Measurements from ENCODE around the gene ODC1.
A peak's percentile ranks its signal among the peaks of the same experiment; 100 is the strongest.

ODC1 gene

DNA sequence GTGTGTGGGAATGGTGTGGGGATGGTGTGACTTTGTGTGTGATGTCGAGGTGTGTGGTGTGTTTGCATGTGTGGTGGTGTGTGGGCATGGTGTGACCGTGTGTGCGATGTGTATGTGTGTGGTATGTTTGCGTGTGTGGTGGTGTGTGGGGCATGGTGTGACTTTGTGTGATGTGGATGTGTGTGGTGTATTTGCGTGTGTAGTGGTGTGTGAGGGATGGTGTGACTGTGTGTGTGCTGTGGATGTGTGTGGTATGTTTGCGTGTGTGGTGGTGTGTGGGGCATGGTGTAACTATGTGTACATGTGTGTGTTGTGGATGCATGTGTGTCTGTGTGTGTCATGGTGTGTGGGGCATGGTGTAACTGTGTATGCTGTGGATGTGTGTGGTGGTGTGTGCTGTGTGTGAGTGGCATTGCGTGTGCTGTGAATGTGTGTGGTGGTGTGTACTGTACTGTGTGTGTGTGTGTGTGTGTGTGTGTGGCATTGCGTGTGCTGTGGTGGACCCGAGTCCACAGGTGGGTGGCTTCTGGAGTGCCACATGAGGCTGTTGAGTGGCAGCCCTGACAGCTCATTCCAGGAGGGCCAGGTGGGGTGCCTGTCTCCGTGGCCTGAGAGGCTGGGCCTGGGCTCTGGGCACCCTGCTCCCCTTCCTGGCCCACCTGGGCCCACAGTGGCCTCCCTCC is 14.7 kb downstream of the ODC1 start:
- no peak for DNase-seq

DNA sequence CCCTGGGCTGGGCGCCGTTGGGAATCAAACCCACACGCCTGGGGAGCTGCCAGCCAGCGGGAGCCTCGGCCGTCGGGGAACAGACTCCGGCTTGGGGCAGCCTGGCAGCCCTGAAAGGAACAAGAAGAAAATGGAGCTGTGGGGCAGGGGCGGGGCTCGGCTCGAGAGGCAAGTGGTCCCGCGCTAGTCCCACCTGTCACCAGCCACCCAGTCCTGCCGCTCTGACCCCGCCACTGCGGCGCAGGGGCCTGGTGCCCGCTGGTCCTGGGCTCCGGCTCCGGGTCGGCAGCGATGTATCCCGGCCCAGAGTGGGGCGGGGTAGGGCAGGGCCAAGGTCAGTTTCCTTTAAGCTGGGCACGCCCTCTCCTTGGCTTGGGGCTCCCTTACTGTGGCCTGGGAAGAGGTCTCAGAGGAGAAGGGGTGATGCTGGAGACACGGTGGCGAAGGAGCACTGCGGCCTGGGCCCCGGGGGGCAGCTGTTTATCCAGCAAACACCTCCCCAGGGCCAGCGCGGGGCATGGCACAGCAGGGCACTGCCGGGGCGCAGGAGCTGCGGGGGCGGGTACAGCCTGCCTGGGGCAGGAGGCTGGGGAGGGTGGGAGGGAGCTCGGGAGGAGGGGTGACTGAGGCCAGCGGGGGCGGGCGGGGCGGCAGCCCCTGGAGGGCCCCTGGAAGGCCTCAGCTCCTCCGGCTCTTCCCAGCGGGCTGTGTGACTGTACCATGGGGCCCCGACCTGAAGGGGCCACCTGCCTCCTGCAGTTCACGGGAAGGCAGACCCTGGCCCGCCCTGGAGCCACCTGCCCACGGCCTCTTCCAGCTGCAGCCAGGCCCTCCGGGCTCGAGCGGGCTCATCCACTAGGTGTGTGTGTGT is 15.6 kb downstream of the ODC1 start:
- no peak for DNase-seq

DNA sequence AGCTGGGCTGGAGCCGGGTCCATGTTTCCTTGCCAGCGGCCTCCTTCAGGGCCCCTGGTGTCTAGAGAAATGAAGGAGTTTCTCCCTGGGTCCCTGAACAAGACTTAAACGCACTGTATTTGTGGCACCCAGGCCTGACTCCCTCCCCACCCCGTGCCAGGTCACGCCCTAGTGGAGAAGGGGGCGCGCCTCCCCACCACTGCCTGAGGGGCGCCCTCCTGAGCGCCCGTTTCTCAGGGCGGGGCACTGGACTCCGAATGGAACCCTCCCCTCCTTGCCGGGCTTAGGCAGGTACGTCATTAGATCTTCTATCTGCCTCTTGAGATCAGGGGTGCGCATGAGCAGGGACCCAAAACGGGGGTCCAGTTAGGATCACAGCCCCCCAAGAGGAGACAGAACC is 16.3 kb downstream of the ODC1 start:
- no peak for DNase-seq

DNA sequence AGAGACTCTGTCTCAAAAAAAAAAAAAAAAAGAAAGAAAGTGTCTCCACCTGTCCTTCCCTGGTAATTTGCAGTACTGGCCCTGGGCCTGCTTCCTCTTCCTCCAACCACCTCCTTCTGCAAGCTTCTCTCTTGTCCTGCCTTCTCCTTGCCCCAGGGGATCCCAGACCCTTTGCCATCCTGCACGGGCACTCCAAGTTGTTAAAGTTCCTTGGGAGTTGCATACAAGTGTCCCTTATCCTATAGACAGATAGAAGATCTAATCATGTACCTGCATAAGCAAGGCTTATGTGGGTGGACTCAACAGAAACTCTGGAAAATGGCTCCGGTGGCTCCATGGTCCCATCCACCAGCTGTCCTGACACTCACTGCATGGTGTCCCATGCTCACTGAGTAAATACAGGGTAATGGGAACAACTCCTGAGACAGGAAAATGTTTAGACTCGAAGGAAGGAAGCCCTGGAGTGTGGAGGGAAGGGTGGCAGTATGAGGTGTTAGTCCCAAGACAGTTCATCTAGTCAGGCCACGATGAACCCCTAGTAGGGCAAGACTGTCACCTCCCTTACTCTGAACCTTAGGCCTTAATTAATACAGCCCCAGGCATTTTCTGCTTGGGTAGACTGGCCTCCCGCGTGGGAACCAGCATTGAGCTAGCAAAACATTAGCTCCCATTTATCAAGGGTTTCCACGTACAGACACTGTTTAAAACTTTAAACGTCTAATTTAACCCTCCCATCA is 17.1 kb downstream of the ODC1 start:
- no peak for DNase-seq

DNA sequence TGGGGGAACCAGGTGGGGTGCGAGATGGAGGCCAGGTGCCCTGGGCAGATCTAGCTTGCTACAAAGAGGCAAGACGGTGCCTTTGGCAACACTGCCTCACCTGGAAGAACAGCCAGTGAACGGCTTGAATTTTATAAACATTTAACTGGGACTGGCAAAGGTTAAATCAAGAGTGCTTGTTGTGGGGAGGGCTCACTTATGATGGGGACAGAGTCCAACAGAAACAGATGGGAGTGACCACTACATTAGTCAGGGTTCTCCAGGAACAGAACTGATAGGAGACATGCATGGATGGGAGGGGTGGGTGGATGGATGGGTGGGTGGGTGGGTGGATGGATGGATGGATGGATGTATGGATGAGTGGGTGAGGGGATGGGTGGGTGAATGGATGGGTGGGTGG is 19.2 kb downstream of the ODC1 start:
- no peak for DNase-seq

DNA sequence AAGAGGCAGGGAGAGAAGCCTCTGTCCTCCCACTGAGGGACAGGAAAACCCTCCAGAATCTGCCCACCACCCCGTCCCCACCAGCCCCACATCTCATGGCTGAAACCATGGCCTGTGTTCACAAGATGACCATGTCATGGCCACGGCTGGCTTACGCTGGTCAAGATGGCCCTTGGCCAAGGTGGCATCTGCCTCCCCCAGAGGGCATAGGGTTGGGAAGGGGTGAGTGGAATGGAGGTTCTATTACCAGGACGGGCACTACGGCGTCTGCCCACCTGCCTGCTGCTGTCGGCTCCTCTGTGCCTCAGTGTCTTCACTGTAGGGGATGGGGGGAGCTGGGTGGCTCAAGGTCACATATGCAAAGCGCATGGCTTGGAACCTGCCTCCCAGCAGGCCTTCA is 19.8 kb downstream of the ODC1 start:
- DNase-seq = no peak

DNA sequence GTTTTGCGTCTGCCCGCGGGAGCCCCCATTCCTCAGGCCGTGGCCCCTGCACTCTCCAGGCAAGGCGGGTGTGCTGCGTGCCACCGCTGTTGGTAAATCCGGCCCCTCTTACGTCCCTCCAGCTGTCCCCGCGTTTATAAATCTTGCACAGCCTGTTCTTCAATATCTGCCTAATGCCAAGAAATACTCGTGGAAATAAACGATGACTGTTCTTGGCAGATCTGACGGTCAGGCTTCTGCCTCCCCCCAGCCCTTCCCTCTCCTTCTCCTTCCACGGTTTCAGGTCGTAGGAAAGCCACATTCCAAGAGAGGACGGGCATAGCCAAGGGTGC is 20.5 kb downstream of the ODC1 start:
- DNase-seq = no peak

DNA sequence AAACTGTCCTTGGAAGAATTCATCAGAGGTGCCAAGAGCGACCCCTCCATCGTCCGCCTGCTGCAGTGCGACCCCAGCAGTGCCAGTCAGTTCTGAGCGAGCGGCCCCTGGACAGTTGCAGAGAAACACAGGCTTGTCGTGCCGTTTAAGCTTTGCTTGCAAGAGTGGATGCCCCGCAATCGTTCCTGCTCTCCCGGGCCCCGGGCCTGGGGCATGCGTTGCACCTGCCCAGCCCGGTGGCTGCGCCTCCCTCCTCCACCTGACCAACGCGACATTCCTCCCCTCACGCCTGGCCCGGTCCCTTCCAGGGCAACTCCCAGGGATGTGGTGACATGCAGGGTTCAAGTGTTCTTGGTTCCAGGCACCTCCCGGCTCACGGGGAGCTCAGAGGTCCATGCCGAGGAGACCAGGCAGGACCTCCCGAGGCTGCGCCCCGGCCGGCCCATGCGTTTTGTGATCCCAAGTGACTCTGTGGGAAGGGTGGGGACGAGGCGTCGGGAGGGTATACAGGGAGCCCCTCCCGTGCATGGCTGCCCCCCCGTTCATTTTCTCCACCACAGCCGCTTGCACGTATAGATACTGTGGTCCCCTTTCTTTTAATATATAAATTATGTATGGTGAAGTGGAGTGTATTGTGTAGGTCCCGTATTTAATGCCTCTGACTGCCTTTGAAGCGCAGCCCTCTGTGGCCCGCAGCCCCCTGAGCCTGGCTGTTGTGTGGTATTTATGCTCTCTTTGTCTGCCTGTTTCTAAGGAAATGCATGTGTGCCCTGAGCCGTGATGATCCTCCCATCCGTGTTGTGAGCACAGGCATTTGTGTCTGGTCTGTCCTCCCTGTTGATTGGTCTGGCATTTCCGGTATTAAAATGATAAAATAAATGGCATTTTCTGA is 21.2 kb downstream of the ODC1 start:
- DNase-seq = no peak

DNA sequence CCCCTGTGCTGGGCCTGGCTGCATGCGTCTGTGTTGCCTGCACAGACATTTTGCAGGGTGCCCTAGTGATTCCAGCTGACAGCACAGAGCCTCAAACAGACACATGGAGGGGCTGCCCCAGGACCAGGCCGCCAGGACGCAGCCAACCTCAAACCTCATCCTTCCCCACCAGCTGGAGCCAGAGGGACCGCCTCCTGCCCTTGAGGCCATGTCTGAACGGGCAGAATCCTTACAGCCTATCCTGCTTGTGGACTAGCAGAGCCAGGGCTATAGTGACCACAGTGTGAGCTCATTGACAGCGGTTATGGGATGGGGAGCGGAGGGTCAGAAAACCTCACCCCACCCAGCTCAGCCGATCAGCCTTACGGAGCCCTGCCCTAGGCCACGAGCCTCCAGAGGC is 22.4 kb downstream of the ODC1 start:
- DNase-seq = no peak

DNA sequence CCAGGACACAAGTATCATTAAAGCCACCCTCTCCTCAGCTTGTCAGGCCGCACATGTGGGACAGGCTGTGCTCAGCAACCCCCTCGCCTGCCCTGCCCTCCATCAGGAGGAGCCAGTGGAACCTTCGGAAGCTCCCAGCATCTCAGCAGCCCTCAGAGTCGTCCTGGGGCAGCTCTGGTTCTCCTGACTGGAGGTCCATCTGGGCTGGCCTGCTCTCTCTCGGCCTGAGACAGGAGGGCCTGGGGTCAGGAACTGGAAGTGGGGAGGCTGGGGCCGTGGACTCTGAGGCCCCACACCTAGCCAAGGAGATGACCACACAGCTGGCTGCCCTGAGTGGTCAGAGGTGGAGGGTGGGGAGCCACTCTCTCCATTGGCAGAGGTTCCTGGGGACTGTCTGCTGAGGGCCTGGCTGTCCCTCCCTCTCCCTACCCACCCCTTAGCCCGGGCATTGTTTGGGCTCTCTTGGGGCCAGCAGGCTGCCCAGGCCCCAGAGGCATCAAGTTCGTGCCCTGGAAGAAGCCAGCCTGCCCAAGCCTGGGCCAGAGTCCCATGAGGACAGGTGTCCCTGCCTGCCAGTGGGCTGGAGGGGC is 23.1 kb downstream of the ODC1 start:
- no peak for DNase-seq

DNA sequence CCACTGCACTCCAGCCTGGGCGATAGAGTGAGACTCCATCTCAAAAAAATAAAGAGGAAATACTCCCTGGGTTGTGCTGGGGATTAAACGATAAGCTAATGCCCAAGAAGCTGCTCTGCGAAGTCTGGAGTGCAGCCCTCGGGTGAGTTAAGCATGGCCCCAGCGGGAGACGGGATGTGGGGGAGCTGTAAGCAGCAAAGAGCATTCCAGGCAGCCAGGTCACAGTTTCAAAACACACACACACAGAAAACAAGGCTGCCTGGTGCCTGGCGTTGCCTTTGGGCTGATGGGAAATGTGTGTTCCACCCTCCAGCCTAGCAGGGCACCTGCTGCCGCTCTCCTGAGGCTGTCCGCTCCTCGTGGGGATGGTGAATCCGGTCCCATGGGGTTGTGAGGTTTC is 24.1 kb downstream of the ODC1 start:
- no peak for DNase-seq

DNA sequence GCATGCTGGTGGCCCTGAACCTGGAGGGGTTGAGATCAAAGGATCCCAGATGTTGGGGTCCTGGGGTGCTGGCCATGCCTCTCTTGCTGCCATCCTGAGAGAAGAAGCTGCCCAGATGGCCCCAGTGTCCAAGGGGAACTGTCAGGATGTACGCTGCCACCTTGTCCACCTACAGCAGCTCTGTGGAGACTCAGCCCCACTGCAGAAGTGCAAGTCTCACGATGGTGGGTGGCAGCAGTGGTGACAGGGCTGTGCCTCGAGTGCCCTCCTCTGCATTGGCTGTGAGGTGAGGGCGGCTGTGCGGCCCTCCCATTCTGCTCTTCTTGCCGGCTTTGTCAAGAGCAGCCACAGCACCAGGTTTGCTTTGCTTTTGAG is 24.7 kb downstream of the ODC1 start:
- no peak for DNase-seq

DNA sequence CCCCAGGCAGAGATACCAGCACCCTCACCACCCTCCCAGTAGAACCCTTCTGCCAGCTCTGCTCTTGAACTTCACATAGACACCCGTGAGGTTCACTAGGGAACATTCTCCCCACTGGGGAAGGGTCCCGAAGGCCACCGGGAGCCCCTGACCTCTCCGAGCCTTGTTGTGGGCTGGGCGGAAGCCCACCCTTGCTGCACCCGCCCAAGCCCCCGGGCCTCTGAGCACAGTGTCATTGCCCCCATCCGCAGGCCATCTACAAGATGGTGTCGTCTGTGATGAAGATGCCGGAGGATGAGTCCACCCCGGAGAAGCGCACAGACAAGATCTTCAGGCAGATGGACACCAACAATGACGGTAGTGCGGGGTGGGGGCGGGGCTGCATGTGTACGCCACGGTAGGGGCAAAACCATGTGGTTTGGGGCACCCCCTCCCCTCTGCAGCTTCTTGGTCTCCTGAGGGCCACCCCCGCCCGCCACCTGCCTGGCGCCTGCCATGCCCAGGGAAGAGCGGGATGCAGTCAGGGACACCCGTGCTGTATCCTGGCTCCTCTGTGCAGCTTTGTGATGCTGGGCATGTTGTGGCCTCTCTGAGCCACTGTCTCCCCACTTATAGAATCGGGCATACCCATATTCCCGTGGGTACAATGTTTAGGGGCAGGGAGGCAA is 25.3 kb downstream of the ODC1 start:
- no peak for DNase-seq

DNA sequence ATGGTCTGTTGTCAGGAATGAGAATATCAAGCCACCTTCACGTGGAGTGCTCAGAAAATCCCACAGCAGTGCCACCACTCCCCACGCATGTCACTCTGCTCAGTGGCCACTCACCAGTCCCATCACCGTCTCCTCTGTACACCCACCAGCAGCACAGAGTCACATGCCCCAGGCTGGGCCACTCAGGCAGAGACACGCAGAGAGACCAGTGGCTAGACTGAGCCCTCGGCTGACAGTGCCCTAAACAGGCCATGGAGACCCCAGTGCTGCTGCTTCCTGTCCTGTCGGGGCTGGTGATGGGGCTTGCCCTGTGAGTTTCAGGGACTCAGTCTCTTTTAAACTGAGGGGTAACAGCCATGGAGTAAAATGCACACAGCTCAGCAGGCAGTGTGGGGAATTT is 25.9 kb downstream of the ODC1 start:
- no peak for DNase-seq

DNA sequence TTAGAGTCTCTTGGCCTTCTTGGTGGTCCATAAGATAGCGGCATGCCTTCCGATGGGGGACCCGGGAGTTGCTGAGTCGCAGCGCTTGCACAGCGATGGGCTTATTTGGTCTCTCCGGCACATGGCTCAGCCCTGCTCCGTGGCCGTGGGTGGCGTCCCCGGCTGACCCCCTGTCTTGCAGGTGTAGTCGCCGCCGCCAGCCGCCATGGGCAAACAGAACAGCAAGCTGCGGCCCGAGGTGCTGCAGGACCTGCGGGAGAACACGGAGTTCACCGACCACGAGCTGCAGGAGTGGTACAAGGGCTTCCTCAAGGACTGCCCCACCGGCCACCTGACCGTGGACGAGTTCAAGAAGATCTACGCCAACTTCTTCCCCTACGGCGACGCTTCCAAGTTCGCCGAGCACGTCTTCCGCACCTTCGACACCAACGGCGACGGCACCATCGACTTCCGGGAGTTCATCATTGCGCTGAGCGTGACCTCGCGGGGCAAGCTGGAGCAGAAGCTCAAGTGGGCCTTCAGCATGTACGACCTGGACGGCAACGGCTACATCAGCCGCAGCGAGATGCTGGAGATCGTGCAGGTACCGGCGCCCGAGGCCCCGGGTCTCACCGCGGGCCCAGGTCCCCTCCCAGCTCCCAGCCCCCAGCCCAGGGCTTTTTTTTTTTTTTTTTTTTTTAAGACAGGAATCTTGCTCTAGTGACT is 28.4 kb downstream of the ODC1 start:
- DNase-seq = no peak

DNA sequence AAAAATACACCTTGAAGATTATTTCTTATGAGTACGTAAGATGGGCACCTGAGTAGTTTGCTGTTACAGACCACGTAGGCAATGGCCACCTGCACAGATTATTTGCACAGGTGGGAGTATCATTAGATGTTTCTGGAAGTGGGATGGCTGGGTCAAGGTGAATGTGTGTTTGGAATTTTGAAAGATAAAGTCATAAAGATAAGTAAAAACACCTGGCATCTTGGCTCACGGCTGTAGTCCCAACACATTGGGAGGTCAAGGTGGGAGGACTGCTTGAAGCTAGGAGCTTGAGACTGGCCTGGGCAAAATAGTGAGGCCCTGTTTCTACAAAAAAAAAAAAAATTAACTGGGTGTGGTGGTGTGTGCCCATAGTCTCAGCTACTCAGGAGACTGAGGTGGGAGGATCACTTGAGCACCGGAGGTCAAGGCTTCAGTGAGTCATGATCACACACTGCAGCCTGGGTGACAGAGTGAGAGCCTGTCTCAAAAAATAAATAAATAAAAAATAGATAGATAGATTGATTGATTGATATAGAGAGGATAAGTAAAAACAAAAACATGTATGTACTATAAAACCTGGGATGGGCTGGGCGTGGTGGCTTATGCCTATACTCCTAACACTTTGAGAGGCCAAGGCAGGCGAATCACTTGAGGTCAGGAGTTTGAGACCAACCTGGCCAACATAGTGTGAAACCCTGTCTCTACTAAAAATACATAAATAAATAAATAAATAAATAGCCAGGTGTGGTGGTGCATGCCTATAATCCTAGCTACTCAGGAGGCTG is 30.4 kb downstream of the ODC1 start:
- no peak for DNase-seq

DNA sequence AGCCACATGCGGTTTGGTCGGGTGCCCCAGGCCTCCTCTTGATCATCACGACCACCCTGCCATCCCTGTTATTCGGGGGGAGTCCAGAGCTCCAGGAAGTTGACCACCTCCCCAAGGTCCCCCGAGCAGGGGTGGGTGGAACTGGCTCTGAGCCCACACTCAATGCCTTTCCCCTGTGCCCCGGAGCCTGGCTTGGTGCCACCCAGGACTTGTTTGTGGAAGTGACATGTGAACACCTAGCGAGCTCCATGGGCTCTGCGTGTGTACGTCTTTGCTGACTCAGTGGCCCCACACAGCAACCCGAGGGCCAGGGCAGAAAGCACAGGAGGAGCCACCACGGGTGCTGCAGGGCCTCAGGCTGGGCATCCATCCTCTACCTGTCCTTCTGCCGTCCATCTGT is 32.5 kb downstream of the ODC1 start:
- DNase-seq = no peak

DNA sequence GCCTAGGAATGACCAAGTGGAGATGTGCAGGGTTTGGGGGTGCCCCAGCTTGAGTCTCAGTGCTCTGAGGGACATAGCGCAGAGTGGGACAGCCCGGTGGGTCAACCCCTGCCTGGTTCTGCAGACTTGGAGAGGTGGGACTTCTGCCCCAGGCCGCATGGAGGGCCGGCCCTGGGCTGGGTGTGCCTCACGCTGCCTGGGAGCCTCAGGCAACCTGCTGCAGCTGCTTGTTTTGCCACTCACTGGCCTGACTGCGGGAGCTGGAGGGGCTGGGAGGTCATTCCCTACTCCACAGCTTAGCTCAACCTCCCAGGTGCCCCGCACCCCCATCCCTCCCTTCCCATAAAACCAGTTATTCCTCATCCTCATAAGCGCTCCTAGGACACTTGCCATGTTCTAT is 33.1 kb downstream of the ODC1 start:
- no peak for DNase-seq

DNA sequence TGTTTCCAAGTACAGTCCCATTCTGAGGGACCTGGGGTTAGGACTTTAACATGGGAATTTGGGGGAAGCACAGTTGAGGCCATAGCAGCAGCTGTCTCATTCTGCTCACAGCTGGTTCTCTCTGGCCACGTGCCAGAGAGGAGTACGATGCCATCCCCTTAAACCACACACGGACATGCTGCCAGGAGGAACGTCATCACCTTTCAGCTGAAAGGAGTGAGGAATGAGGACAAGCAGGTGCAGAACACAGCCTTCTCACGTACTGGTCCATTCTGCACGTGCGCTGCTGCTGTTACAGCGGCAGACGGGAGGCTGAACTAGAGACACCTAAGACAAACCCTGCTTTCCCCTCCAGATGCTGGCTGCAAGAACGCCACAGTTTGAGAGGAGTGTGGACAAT is 33.5 kb downstream of the ODC1 start:
- DNase-seq = peak; percentile 73

DNA sequence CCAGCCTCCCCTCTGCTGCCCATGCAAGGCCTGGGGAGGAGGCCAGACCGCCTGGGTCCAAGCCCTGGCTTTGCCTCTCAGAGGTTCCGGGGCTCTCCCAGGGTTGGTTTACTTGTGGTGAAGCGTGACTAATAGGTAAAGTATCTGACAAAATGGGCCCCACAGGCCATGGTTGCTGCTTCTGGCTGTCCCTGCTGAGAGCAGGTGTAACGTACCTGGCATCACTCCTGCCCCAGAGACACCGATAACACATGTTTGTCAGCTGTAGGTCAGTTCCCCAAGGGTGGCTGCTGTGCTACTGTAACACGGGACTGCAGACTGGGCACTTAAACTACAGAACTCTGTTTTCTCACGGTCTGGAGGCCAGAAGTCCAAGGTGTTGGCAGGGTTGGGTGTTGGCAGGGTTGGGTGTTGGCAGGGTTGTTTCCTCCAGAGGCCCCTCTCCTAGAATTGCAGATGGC is 34.1 kb downstream of the ODC1 start:
- DNase-seq = no peak

DNA sequence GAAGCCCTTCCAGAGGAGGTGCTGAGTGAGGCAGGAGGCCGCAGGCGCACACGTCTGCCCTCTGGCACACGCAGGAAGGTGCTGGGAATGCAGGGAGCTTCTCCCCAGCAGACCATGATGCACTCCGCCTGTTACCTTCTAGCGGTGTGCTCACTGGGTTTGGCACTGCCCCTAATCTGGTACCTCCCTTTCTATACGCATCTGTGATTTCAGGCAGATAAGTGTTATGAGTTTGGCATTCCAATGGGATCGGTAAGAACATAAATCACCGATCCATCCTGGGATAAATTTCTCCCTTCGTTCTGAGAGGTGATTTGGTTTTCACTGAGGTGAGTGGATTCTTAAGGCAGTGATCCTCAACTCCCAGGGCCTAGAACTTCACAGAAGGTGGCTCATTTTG is 34.6 kb downstream of the ODC1 start:
- DNase-seq = no peak

Measured in NCI-H1092 (cell line).